ENCODE measurements around the gene KRTAP10-2.
A peak's percentile ranks its signal among the peaks of the same experiment; 100 is the strongest.

KRTAP10-2 gene

GRCh38 chr21:44516828-44517174, 34.5 kb downstream of the KRTAP10-2 start:
- Mint-ChIP-seq H3K4me3 (peak overlapping the region; percentile 68 to 83 (median 82)), H3K27ac (peak overlapping the region in 1 of 3 experiments; percentile 20), H3K36me3 (ENCODE audit: low read depth) (peaks cover 4% of the 10 kb centered on the region), H3K4me1 (no peaks in the 10 kb centered on the region), H3K27me3 (ENCODE audit: low read depth) (peaks cover 4% of the 10 kb centered on the region), H3K9me3 (no peaks in the 10 kb centered on the region)
- TF ChIP-seq, protein P1, sequence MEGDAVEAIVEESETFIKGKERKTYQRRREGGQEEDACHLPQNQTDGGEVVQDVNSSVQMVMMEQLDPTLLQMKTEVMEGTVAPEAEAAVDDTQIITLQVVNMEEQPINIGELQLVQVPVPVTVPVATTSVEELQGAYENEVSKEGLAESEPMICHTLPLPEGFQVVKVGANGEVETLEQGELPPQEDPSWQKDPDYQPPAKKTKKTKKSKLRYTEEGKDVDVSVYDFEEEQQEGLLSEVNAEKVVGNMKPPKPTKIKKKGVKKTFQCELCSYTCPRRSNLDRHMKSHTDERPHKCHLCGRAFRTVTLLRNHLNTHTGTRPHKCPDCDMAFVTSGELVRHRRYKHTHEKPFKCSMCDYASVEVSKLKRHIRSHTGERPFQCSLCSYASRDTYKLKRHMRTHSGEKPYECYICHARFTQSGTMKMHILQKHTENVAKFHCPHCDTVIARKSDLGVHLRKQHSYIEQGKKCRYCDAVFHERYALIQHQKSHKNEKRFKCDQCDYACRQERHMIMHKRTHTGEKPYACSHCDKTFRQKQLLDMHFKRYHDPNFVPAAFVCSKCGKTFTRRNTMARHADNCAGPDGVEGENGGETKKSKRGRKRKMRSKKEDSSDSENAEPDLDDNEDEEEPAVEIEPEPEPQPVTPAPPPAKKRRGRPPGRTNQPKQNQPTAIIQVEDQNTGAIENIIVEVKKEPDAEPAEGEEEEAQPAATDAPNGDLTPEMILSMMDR (IDR thresholded peaks at IDR 0.05; ENCODE audit: unreplicated experiment in 3 of 3), result no peak

GRCh38 chr21:44516342-44516741, 35.0 kb downstream of the KRTAP10-2 start:
- no peak overlapping the region for H3K27ac Mint-ChIP-seq
- H3K9me3 Mint-ChIP-seq, result no peaks in the 10 kb centered on the region
- TF ChIP-seq, protein P1 (IDR thresholded peaks at IDR 0.05; ENCODE audit: unreplicated experiment in 3 of 3), result no peak
- H3K27me3 Mint-ChIP-seq (ENCODE audit: low read depth), result peaks cover 4% of the 10 kb centered on the region
- H3K4me3 Mint-ChIP-seq, result no peak overlapping the region
- H3K36me3 Mint-ChIP-seq (ENCODE audit: low read depth), result peaks cover 4% of the 10 kb centered on the region
- no peaks in the 10 kb centered on the region for H3K4me1 Mint-ChIP-seq

DNA sequence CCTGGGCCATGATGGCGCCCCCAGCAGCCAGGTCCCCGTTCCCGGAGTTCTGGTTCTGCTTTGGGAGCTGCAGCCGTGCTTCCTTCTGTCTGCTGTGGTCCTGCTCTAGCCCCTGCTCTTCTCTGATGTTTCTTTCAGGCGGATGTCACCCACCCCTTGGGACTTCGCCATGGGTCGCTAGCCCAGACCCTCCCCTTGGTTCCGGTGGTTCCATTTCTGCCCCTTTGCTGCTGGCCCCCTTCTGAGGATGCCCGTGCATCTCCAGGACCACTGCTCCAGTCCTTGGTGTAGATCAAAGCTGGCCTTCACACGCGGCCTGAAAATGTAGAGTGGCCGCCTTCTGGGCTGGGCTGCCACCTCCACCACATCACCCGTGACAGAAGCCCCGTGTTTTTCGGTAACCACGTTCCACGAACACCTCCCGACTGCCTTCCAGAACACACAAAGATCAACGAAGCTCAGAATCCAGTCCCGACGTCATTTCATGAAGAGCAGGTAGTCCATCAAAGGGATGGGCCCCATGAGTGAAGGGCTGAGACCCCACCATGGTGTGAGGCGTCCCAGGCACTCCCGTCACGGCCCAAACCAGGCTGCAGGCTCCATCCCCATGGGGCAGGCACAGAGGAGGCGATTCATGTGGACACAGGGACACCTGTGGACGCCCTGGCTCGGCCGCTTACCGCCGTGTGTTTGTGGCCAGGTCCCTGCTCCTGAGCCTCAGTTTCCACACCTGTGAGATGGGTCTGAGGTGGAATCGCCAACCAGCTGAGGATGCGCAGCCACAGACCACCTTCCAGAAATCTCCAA, 35.7 kb downstream of the KRTAP10-2 start:
- Mint-ChIP-seq H3K9me3 (no peaks in the 10 kb centered on the region), H3K36me3 (ENCODE audit: low read depth) (peaks cover 4% of the 10 kb centered on the region), H3K27ac (no peak overlapping the region), H3K4me1 (no peaks in the 10 kb centered on the region), H3K4me3 (no peak overlapping the region), H3K27me3 (ENCODE audit: low read depth) (peaks cover 4% of the 10 kb centered on the region)
- TF ChIP-seq, protein P1 (IDR thresholded peaks at IDR 0.05; ENCODE audit: unreplicated experiment in 3 of 3), result no peak

DNA sequence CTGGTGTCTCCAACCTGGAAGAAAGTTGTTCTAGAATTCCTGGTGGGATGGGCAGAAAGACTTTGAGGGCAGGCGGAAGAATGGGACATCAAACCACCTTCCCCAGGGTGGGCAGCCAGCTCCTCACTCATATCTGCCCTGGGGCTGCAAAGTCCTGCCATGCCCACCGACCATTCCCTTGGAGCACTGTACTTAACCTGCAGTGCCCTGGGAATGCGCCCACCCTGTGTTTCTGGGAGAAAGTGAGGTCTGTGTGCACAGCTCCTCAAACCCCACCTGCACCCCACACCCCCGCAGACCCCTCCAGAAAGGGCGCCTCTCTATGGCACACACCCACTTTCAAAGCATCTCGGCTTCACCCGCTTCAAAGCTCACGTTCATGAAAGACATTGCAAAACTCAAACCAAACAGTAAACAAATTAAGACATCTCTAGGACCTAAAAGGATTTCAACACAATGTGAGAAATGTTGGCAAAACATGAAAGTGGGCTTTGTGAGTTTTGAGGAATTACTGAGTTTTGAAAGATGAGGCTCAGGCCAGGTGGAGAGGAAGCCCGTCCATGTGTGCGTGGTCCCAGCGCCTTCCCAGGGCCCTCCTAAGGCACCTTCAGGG, 36.5 kb downstream of the KRTAP10-2 start:
- no peaks in the 10 kb centered on the region for H3K9me3 Mint-ChIP-seq
- H3K4me3 Mint-ChIP-seq, result no peak overlapping the region
- peaks cover 4% of the 10 kb centered on the region for H3K27me3 Mint-ChIP-seq (ENCODE audit: low read depth)
- H3K27ac Mint-ChIP-seq, result no peak overlapping the region
- H3K36me3 Mint-ChIP-seq (ENCODE audit: low read depth), result peaks cover 4% of the 10 kb centered on the region
- TF ChIP-seq, protein P1 (IDR thresholded peaks at IDR 0.05; ENCODE audit: unreplicated experiment in 3 of 3), result no peak
- no peaks in the 10 kb centered on the region for H3K4me1 Mint-ChIP-seq

- Mint-ChIP-seq H3K27me3 (ENCODE audit: low read depth) (peaks cover 4% of the 10 kb centered on the region), H3K27ac (no peak overlapping the region), H3K9me3 (no peaks in the 10 kb centered on the region), H3K36me3 (ENCODE audit: low read depth) (peaks cover 4% of the 10 kb centered on the region), H3K4me1 (no peaks in the 10 kb centered on the region), H3K4me3 (no peak overlapping the region)
- TF ChIP-seq, protein P1 (IDR thresholded peaks at IDR 0.05; ENCODE audit: unreplicated experiment in 3 of 3), result no peak
These were observed 37.1 kb downstream of the KRTAP10-2 start for GRCh38 chr21:44514218-44514520.
